Muscle of back (tissue), 11 donors: ENCODE data around the gene FOXN3. TPM values are rescaled to one million over a fixed set of nuclear protein-coding genes. Genes with fewer than 3 reads are reported as not detected.

Experiments
- DNase-seq, 3 donors: peaks; one replicate each; pipeline versions ENCODE4 v3.0.0 to v3.0.0-alpha.2; 2013
- polyA plus RNA-seq, 10 donors: library from polyadenylated mRNA; unstranded; fragments of 120-200 nt; gene quantifications; one replicate each; pipeline ENCODE4 v1.2.1, GENCODE V29; 2013; ENCODE audit not compliant: insufficient read length in 10 of 10

FOXN3 gene
- polyA plus RNA-seq, 10 donors = 58.4 to 84.8 (median 68.2) TPM

DNA sequence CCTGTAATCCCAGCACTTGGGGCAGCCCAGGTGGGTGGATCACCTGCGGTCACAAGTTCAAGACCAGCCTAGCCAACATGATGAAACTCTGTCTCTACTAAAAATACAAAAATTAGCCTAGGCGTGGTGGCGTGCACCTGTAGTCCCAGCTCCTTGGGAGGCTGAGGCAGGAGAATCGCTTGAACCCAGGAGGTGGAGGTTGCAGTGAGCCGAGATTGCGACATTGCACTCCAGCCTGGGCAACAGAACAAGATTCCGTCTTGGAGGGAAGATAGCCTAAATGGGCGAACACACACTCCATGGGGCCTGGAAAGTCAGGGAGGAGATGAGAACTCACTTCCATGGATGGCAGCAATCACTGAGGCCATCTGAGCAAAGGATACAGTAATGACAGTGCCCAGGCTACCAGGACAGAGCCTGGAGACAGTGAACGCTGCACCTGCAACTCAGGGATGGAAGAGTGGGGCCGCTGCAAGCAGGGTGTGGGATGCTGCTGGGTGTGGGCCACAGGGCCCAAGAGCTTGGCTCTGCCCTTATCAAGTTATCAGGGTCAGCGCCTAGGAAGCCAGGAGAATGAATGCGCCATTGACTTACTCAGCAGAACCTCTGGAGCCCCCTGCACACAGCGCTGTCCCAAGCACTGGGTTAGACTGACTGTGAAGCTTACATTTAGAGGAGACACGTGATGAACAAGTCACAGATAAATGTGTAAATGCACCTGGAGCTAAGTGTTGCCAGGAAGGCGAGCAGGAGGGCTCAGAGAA is 28.9 kb downstream of the FOXN3 start:
- no peak for DNase-seq

DNA sequence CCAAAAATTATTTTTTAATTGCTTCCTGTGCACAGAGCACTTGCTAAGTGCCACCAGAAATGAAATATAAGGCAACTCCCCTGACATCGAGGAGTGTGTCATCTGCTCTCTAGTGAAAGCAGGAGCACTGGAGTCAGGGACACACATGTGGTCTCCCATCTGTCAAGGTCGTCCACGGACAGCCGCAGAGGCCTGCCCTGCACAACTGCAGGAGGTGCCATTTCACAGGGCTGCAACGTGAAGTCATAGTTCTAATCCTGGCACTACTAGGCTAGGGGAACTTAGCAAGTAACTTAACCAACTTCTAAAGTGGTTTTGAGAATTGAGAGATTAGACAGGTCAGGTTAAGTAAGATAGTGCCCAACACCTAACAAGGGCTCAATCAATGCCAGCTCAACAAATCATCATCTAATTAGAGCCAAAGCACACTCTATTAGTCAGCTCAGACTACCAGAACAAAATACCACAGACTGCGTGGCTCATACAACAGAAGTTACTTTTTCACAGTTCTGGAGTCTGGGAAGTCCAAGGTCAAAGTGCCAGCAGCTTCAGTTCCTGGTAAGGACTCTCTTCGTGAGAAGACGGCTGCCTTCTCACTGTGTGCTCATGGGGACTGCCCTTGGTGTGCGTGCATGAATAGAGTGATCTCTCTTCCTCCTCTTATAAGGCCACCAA is 30.7 kb downstream of the FOXN3 start:
- peak in 1 of 3 donors; percentile 41 for DNase-seq

- no peak for DNase-seq
These were observed 32.4 kb downstream of the FOXN3 start for GRCh38 chr14:89384636-89385035.

DNA sequence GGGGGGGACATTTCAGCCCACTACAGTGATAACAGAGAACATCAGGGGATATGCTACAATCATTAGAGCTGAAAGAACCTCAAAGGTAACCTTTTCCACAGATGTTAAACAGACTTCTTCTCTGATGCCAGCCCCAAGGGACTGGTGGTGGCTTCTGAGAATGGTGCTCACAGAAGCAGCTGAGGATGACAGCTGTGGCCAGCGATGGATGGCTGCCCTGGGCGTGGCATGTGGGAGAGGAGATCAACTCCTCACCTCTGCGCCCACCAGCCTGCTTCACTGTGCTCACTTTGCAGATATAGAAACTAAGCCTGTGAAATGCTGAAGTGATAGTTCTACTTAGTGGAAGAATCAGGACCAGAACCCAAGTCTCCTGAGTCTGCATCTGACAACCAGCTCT is 33.0 kb downstream of the FOXN3 start:
- no peak for DNase-seq

DNA sequence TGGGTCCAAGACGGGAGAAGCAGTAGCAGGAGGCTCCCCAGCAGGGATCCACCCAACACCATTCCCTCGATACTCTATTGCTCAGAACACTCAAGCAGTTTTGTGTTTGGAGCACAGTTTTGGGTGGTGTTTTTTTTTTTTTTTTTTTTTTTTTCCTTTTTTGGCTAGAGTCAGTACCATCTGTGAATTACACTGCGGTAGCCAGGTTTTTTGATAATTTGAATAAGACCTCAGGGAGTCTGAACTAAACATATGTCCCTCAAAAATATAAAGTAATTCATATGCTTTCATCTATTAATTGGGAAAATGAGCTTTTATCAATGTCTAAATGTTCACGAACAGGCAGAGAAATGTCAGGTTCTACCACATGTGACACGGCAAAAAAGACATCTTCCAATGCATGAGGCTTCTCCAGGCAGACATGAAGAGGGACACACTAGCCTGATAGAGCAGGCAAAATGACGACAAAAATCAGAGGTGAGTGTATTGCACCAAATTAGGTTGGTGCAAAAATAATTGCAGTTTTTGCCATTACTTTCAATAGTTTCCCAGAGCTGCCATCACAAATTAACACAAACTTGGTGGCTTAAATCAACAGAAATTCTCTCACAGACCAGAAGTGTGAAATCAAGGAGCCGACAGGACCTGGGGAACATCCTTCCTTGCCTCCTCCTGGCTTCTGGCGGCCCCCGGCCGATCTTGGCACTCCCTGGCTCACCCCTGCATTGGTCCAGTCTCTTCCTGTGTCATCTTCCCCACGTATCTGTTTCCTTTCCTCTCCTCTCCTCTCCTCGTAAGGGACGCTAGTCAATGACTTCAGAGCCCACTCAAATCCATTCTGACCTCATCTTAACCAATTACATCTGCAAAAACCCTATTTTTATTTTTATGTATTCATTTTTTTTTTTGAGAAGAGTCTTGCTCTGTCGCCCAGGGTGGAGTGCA is 33.9 kb downstream of the FOXN3 start:
- peak in 1 of 3 donors; percentile 53 for DNase-seq

DNA sequence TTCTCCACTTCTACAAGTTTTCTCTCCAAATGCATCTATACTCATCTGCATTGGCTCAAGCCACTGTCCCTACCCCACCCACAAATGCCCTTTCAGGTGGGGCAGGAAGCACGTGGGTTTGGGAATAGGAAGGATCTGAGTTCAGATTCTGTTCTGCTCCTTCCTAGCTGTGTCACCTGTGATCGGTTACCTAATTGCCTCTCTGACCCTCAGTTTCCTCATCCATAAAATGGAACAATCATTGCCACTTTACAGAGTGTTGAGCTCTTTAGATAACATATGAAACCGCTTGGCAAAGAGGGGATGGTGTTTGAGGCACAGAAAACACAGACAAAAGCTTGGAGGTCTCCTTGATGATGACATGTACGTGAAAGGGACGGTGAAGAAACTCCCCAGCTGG is 34.5 kb downstream of the FOXN3 start:
- no peak for DNase-seq

GRCh38 chr14:89379891-89380820 is 36.9 kb downstream of the FOXN3 start:
- DNase-seq = no peak

DNA sequence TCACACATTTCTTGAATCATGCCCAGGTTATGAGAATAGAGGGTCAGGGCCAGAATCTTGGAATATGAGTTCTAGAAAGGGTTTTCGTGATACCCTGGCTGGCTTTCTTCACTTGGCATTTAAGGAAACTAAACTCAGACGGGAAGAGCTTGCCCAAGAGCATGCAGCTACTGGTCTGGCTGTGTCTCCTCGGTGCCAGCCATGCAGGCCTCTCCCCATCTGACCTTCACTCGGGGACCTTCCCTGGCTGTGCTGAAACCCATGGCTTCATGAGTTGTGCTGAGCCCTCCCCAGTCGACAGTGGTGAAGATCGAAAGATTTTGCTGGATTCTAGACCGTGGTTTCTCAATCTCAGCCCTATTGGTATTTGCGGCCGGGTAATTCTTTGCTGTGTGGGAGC is 38.0 kb downstream of the FOXN3 start:
- DNase-seq = no peak

GRCh38 chr14:89378119-89378518 is 38.9 kb downstream of the FOXN3 start:
- no peak for DNase-seq

- no peak for DNase-seq
These were observed 39.5 kb downstream of the FOXN3 start for GRCh38 chr14:89377544-89377943.

GRCh38 chr14:89374908-89375307 is 42.1 kb downstream of the FOXN3 start:
- DNase-seq = no peak

GRCh38 chr14:89373185-89373584 is 43.8 kb downstream of the FOXN3 start:
- no peak for DNase-seq

GRCh38 chr14:89372512-89372883 is 44.5 kb downstream of the FOXN3 start:
- no peak for DNase-seq

DNA sequence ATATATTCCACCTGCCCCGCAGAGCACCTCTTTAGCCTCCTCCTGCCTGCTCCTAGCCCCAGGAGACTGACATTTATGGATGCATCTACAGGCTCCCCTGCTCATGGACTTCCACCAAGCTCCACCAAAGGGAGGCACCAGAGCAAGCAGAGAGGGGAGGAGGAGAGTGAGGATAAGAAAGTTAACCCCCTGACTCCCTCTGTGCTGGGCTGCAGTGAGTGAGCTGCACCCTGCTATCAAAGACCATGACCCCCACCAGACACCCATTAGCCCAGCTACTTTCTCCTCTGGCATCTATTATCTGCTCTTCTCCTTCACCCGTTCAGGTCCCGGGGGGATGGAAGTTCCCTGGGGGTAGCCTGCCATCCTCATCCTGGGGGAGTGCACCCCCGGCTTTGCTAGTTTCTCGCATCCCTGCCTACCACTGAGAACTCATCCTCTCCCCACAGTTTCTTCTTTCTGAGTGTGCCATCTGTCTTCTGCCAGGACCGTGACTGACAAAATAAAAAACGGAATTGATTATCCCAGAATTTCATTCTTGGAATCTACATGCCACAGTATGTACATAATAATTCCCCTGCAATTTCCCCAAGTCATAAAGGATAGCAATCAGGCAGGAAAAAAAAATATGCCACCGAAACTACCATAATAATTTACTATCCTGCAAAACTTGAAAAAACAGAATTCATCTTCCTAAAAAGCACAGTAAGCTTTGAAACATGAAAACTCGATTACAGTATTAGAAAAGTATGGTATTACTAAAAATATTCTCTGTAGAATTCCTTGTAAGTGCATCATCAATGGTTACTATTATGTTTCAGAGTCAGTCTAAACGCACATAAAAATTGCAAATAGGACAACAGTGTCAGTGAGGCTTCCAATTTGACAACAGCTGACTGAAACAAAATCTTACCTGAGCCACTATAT is 45.2 kb downstream of the FOXN3 start:
- no peak for DNase-seq

- no peak for DNase-seq
These were observed 46.3 kb downstream of the FOXN3 start for GRCh38 chr14:89370781-89371180.

- no peak for DNase-seq
These were observed 46.7 kb downstream of the FOXN3 start for GRCh38 chr14:89370381-89370780.

GRCh38 chr14:89369656-89370055 is 47.4 kb downstream of the FOXN3 start:
- DNase-seq = no peak

GRCh38 chr14:89368490-89369477 is 48.2 kb downstream of the FOXN3 start:
- no peak for DNase-seq

DNA sequence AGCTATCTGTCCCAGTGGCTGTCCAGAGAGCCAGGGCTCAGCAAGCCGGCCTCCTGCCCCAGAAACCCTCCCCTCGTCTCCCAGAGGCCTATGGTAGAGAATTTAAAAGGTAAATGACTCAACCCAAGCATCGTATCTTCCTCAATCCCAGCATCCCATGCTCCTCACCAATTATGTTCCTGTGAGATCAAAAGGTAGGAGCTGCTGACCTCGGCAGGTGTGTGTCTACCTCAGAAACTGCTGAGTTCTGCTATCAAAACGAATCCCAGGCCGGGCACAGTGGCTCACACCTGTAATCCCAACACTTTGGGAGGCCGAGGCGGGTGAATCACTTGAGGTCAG is 49.3 kb downstream of the FOXN3 start:
- no peak for DNase-seq
